ENCODE data around the gene GPS1. TPM values are rescaled to one million over a fixed set of nuclear protein-coding genes. Genes with fewer than 3 reads are reported as not detected.

The GPS1 gene
- total RNA-seq, 1 donor from 2014 or later, result 150 TPM

DNA sequence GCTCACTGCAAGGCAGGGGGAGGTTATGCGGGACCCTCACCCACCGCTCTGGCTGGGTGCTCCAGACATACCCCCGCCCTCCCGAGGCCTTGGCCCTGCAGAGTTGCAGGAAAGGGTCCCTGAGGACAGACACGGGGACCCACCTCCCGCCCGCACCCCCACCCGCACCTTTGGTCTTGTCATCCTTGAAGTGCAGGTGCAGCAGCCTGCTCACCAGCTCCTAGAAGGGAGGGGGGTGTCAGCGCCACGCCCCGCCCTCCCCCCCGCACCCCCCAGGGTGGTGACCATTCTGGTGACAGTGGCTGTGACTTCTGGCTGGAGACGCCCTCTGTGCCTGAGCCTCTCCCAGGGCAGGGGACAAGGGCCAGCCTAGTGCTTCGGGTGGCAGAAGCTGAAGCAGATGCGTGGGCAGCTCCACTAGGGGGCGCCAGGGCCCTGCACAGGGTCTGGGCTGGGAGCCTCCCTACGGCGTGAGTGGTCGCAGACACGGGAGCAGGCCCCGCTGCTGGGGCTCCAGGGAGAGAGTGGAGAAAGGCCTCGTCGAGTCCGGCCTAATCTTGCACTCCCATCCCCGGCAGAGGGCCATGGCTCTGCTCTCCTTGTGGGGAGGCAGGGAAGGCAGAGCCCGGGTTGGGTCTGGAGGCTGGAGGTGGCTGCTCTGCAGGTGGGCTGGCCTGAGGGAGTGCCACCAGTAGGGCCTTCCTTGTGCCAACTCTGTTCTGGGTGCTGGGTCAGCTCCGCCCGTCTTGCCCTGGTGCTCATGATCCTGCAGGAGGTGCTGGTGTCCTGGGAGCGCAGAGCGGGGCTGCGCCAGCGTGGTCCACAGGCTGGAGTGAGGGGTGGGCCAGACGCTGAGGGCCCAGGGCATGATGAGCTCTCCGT lies 31.8 kb upstream of the GPS1 start:
- no peaks in the 10 kb centered on the region for H3K27me3 ChIP-seq (ENCODE audit: control insufficient read depth, insufficient read depth, low read length)
- peaks cover 4% of the 10 kb centered on the region for H3K36me3 ChIP-seq (ENCODE audit: control insufficient read depth, insufficient read depth, low read length)
- DNase-seq (ENCODE audit: low read depth), result no peak
- H3K4me3 ChIP-seq (ENCODE audit: low read depth, low read length), result no peak overlapping the region
- TF ChIP-seq, protein P1, sequence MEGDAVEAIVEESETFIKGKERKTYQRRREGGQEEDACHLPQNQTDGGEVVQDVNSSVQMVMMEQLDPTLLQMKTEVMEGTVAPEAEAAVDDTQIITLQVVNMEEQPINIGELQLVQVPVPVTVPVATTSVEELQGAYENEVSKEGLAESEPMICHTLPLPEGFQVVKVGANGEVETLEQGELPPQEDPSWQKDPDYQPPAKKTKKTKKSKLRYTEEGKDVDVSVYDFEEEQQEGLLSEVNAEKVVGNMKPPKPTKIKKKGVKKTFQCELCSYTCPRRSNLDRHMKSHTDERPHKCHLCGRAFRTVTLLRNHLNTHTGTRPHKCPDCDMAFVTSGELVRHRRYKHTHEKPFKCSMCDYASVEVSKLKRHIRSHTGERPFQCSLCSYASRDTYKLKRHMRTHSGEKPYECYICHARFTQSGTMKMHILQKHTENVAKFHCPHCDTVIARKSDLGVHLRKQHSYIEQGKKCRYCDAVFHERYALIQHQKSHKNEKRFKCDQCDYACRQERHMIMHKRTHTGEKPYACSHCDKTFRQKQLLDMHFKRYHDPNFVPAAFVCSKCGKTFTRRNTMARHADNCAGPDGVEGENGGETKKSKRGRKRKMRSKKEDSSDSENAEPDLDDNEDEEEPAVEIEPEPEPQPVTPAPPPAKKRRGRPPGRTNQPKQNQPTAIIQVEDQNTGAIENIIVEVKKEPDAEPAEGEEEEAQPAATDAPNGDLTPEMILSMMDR (IDR thresholded peaks at IDR 0.05; ENCODE audit: insufficient read depth, low read length, poor library complexity, severe bottlenecking), result peak; percentile 85

DNA sequence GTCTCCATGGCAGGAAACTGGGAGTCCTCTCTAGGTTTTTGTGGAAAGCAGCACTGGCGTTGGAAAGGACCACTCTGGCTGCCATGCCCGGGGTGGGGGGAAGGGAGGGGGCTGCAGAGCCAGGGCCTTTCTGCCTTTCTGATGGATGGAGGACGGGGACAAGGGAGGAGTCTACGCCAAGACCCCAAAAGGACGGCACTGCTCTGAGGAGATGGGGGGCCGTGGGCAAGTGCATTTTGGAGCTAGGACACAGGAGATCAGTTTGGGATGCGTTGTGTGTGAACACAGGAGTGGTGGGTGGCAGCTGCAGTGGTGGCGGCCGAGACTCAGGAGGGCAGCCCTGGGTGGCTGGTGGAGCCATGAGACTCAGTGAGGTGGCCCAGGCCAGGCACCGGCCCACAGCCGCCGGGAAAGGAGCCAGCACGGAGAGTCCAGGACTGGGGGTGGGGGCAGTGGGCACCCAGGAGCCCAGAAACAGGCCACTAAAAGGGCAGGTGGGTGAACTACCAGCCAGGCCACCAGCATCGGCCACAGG lies 31.1 kb upstream of the GPS1 start:
- Histone ChIP-seq H3K27me3 (ENCODE audit: control insufficient read depth, insufficient read depth, low read length) (no peaks in the 10 kb centered on the region), H3K4me3 (ENCODE audit: low read depth, low read length) (no peak overlapping the region), H3K36me3 (ENCODE audit: control insufficient read depth, insufficient read depth, low read length) (peaks cover 4% of the 10 kb centered on the region)
- DNase-seq (ENCODE audit: low read depth), result no peak
- TF ChIP-seq, protein P1 (IDR thresholded peaks at IDR 0.05; ENCODE audit: insufficient read depth, low read length, poor library complexity, severe bottlenecking), result no peak

DNA sequence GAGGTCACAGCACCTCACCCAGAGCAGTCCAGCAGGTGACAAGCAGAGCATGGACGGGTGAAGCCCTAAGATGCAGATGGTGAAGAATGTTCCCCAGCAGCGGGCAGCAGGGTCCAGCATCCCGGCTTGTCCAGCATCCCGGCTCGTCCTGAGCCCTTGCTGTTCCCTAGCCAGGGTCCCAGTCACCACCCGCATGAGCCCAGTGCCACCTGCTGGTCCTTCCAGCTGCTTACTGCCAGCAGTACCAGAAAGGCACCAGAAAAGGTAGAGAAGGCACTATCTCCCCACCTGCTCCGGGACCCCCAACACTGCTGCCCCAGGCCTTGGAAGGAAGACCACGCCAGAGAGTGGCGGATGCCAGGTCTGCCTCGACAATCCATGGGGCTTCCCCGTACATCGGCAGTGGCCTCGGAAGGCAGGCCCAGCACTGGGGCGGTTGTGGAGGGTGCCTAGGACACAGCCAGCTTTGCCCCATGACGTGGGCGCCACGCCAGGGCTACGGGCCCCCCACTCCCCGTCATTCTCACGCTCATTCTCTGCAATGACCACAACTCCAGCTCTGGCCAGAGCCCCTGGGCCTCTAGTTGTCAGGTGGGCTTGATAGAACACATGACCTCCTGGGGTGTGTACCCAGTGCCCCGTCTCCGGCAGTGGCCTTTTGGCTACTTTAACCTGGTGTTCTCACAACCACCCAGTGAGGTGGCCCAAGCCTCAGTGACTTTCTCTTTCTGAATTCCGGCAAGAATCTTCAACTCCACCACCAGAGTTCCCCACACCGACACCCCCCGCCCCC lies 30.4 kb upstream of the GPS1 start:
- H3K27me3 ChIP-seq (ENCODE audit: control insufficient read depth, insufficient read depth, low read length), result no peaks in the 10 kb centered on the region
- DNase-seq (ENCODE audit: low read depth), result peak; percentile 34
- H3K4me3 ChIP-seq (ENCODE audit: low read depth, low read length), result no peak overlapping the region
- TF ChIP-seq, protein P1 (IDR thresholded peaks at IDR 0.05; ENCODE audit: insufficient read depth, low read length, poor library complexity, severe bottlenecking), result peak; percentile 92
- H3K36me3 ChIP-seq (ENCODE audit: control insufficient read depth, insufficient read depth, low read length), result peaks cover 4% of the 10 kb centered on the region

- Histone ChIP-seq H3K27me3 (ENCODE audit: control insufficient read depth, insufficient read depth, low read length) (no peaks in the 10 kb centered on the region), H3K4me3 (ENCODE audit: low read depth, low read length) (peak overlapping the region; percentile 73), H3K36me3 (ENCODE audit: control insufficient read depth, insufficient read depth, low read length) (peaks cover 4% of the 10 kb centered on the region)
- DNase-seq (ENCODE audit: low read depth), result no peak
- TF ChIP-seq, protein P1 (IDR thresholded peaks at IDR 0.05; ENCODE audit: insufficient read depth, low read length, poor library complexity, severe bottlenecking), result no peak
Measured at GRCh38 chr17:82021900-82022309, 29.8 kb upstream of the GPS1 start.

DNA sequence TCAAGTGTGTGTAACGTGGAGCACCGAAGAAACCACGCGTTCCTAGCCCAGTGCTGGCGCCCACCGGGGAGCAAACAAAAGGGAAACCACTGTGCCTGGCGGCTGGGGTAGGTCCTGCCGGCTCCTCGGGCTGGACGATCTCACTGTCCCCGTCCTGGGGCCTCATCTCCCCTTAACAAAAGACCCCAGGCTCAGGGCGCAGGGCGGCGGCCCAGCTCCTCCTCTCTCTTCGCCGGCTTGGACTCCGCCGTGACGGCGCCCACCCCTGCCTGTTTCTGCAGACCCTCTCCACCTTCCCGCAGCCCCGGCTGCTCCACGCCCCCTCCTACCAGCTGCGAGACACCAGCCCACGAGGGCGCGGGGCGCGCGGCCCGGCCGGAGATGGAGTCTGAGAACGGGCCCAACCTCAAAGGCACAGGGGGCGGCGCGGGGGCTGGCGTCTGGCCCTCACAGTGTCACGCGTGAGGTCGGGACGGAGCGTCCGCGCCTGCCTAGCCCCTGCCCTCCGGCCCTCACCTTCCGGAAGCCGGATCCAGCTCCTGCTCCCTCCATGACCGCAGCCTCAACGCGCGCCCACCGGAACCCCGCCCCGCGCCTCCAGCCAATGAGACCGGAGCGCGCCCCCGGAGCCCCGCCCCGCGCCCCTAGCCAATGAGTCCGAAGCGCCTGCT lies 29.3 kb upstream of the GPS1 start, which contains the start of gene CENPX:
CENPX (minus strand) TSS at position 569 of the 671 bp plus-strand sequence; CDS start at position 552, 17 bp downstream.
- no peak for DNase-seq (ENCODE audit: low read depth)
- TF ChIP-seq, protein P1 (IDR thresholded peaks at IDR 0.05; ENCODE audit: insufficient read depth, low read length, poor library complexity, severe bottlenecking), result no peak
- Histone ChIP-seq H3K4me3 (ENCODE audit: low read depth, low read length) (peak within 1 kb of the TSS; percentile 73), H3K27me3 (ENCODE audit: control insufficient read depth, insufficient read depth, low read length) (no peaks in the 10 kb centered on the region), H3K36me3 (ENCODE audit: control insufficient read depth, insufficient read depth, low read length) (peaks cover 4% of the 10 kb centered on the region)
